Activated CD8-positive, alpha-beta memory T cell treated with anti-CD3 and anti-CD28 coated beads for 36 hours (primary cell): Measurements from ENCODE around the gene PRAMEF26. TPM values are rescaled to one million over a fixed set of nuclear protein-coding genes. Genes with fewer than 3 reads are reported as not detected.
"Not testable (repeated sequence)": the region's sequence is repeated elsewhere in the genome, so short reads cannot be mapped to it uniquely, and the experiment has no call there.

ENCODE experiments used
- CTCF ChIA-PET: fragments of 350-600 bp; sonication (Branson Sonifier 250); formaldehyde crosslinking; loops from one replicate; lab custom pipeline; 2021; ENCODE audit warnings: antibody characterized with exemption; lab: Charles Lee
- POLR2A ChIA-PET: fragments of 350-600 bp; sonication (Branson Sonifier 250); formaldehyde crosslinking; loops from one replicate; lab custom pipeline; 2021; ENCODE audit warnings: antibody characterized with exemption; lab: Charles Lee
- total RNA-seq, 2 experiments: library from RNA; stranded (reverse); gene quantifications; one replicate each; pipeline ENCODE4 v1.2.3, GENCODE V29; 2021

Gene PRAMEF26
- not detected for total RNA-seq

GRCh38 chr1:13155909-13156308 is at the start of gene PRAMEF26:
PRAMEF26 (minus strand) TSS chr1:13156009; CDS start chr1:13153095, 2,914 bp downstream.
- POLR2A ChIA-PET, CTCF ChIA-PET: not testable (repeated sequence)

GRCh38 chr1:13201309-13201708 is 45.5 kb upstream of the PRAMEF26 start, which contains the start of gene PRAMEF13:
PRAMEF13 (minus strand) TSS chr1:13201409; CDS start chr1:13199589, 1,820 bp downstream.
- POLR2A ChIA-PET, CTCF ChIA-PET: not testable (repeated sequence)

- CTCF ChIA-PET, POLR2A ChIA-PET: not testable (repeated sequence)
Observed at GRCh38 chr1:13171548-13171947, 15.7 kb upstream of the PRAMEF26 start, which contains the start of gene PRAMEF9. PRAMEF9 (plus strand) TSS chr1:13171848; CDS start chr1:13175281, 3,433 bp downstream.

GRCh38 chr1:13165531-13165930 is 9.7 kb upstream of the PRAMEF26 start, which contains the start of gene HNRNPCL4:
HNRNPCL4 (minus strand) TSS chr1:13165631; CDS start chr1:13165467, 164 bp downstream.
- CTCF ChIA-PET, POLR2A ChIA-PET: not testable (repeated sequence)

GRCh38 chr1:13116754-13117153 is 39.1 kb downstream of the PRAMEF26 start, which contains the start of gene HNRNPCL2:
HNRNPCL2 (minus strand) TSS chr1:13116854; CDS start chr1:13116400, 454 bp downstream.
- CTCF ChIA-PET, POLR2A ChIA-PET: not testable (repeated sequence)

Other genes starting within 250 kb of the PRAMEF26 start
- not detected for gene PRAMEF7, start 239.4 kb downstream of the PRAMEF26 start, total RNA-seq
- gene PRAMEF6, start 208.4 kb downstream of the PRAMEF26 start, total RNA-seq, result not detected
- gene PRAMEF27, start 99.4 kb downstream of the PRAMEF26 start, total RNA-seq, result not detected
- not detected for gene HNRNPCL3, start 95.2 kb downstream of the PRAMEF26 start, total RNA-seq
- gene PRAMEF25, start 85.2 kb downstream of the PRAMEF26 start, total RNA-seq, result not detected
- gene HNRNPCL2, start 39.2 kb downstream of the PRAMEF26 start, total RNA-seq, result not detected
- not detected for gene HNRNPCL4, start 9.6 kb upstream of the PRAMEF26 start, total RNA-seq
- not detected for gene PRAMEF9, start 15.8 kb upstream of the PRAMEF26 start, total RNA-seq
- not detected for gene PRAMEF13, start 45.4 kb upstream of the PRAMEF26 start, total RNA-seq
- not detected for gene PRAMEF18, start 70.1 kb upstream of the PRAMEF26 start, total RNA-seq
- not detected for gene PRAMEF5, start 98.2 kb upstream of the PRAMEF26 start, total RNA-seq
- gene PRAMEF8, start 129.1 kb upstream of the PRAMEF26 start, total RNA-seq, result not detected
- gene PRAMEF33, start 147.5 kb upstream of the PRAMEF26 start, total RNA-seq, result not detected
- not detected for gene PRAMEF15, start 159.6 kb upstream of the PRAMEF26 start, total RNA-seq
- not detected for gene PRAMEF14, start 191.1 kb upstream of the PRAMEF26 start, total RNA-seq
- gene PRAMEF19, start 215.9 kb upstream of the PRAMEF26 start, total RNA-seq, result not detected
- gene PRAMEF17, start 233.6 kb upstream of the PRAMEF26 start, total RNA-seq, result not detected